Stimulated activated CD8-positive, alpha-beta memory T cell treated with anti-CD3 and anti-CD28 coated beads, Interleukin-7, amount 100 ng/mL, for 4 hours (primary cell): Measurements from ENCODE around the gene MAZ.
"Not testable (repeated sequence)": the region's sequence is repeated elsewhere in the genome, so short reads cannot be mapped to it uniquely, and the experiment has no call there.

Source experiments
- DNase-seq, 2 donors: peaks; one replicate each; pipeline ENCODE4 v3.0.0-alpha.2; 2020; ENCODE audit warnings: low read depth in 2 of 2

MAZ gene

DNA sequence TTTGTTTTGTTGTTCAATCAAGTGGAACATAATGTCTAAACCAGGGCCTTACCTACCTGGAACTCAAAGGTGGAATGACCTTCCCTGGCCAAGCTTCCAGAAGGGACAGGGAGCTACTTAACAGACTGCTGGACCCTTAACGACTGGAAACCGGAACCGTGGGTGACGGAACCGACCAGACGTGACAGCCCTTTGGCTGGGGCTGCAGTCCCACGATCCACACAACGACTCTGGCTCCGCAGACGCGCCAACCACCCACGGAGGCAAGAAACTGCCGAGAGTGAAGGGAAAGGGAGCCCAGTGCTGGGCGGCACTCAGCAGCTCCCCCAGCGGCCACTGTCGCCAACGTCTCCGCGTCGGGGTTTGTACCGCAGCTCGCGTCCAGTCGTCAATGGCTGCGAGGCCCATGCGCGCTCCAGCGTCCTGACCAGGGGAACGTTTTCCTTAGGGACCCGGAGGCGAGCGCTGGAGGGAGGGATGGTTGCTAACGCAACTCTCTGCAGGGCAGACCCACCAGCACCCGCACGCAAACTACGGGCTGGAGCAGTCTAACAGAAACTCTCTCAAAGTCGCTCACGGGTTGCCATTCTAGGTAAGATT, 21.3 kb upstream of the MAZ start:
- peak; percentile 43 to 64 for DNase-seq

DNA sequence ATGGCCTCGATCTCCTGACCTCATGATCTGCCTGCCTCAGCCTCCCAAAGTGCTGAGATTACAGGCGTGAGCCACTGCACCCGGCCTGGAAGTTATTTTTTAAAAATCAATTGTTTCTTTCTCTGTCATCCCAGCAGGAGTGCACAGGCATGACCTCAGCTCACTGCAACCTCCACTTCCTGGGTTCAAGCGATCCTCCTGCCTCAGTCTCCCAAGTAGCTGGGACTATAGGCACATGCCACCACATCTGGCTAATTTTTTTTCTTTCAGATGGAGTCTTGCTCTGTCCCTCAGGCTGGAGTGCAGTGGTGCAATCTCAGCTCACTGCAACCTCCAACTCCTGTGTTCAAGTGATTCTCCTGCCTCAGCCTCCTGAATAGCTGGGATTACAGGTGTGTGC, 19.2 kb upstream of the MAZ start:
- not testable (repeated sequence) for DNase-seq

DNA sequence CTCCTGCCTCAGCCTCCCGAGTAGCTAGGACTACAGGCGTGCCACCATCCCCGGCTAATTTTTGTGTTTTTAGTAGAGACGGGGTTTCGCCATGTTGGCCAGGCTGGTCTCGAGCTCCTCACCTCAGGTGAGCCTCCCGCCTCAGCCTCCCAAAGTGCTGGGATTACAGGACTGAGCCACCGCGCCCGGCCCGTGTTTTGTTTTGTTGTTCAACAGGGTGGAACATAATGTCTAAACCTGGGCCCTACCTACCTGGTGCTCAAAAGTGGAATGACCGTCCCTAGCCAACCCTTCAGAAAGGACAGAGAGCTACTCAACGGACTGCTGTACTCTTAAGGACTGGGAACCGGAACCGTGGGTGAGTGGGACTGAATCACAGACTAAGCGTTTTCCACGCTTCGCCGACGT, 16.6 kb upstream of the MAZ start:
- no peak for DNase-seq

DNA sequence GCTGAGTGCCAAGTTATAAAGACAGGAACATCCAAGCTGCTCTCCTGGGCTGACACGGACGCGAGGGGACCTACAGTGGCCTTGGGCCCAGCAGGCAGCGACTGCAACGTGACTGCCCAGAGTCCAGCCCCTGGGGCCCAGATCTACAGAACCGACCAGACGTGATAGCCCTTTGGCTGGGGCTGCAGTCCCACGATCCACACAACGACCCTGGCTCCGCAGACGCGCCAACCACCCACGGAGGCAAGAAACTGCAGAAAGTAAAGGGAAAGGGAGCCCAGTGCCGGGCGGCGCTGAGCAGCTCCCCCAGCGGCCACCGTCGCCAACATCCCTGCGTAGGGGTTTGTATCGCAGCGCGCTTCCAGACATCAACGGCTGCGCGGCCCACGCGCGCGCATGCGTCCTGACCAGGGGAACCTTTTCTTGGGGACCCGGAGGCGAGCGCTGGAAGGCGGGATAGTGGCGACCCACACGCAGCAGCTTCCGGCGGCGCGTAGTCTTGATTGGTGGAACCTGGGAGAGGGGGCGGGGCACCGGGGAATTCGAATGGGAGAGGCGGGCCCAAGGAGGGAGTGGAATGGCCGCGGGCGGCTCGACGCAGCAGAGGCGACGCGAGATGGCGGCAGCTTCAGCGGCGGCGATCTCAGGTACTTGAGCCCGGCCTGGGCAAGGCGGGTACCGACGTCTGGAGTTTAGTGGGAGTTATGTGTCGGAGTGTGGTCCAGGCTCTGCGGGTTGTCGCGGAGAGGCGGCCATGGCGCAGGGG, 16.0 kb upstream of the MAZ start, which contains the start of gene KIF22:
Gene KIF22, plus strand, starts transcription at position 569 of the 766 bp plus-strand sequence. Its CDS starts 9 bp downstream, at position 578.
- peak; percentile 99 to 100 for DNase-seq

DNA sequence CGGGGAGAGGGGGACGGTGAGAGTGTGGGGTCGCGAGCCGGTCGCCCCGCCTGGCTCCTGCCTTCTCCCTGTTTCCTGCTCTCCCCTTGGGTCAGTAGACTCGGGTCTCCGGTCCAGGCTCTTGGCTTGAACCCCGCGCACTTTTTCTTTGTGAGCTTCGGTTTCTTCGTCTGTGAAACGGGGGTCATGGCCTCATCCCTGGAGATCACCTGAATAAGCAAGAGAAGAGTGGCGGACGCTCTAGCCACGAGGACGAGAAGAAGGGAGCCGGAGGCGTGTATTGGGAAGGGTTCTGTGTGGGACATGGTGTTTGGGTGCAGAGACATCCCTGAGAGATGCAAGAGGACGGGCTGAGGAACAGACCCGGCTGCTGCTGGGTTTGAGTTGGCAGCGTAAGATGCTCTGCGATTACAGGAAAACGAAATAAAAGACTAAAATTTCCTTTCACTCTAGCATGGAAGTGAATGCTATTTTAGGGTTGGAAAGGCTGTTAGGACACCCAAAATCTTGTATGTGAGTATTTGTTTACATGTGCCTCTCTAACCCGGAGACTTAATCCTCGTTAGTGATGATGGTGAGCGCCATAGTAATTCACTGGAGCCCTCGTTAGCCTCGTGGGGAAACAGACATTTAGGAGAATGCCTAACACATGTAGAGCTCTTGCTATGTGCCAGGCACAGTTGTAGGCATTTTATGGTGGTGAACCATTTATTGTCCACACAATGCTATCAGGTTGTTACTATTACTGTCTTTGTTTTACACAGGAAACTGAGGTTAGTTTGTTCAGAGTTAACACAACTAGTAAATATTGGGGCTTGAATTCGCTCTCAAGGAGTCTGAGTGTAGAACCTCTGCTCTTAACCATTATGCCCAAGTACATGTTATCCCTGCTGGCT, 15.1 kb upstream of the MAZ start:
- no peak for DNase-seq

DNA sequence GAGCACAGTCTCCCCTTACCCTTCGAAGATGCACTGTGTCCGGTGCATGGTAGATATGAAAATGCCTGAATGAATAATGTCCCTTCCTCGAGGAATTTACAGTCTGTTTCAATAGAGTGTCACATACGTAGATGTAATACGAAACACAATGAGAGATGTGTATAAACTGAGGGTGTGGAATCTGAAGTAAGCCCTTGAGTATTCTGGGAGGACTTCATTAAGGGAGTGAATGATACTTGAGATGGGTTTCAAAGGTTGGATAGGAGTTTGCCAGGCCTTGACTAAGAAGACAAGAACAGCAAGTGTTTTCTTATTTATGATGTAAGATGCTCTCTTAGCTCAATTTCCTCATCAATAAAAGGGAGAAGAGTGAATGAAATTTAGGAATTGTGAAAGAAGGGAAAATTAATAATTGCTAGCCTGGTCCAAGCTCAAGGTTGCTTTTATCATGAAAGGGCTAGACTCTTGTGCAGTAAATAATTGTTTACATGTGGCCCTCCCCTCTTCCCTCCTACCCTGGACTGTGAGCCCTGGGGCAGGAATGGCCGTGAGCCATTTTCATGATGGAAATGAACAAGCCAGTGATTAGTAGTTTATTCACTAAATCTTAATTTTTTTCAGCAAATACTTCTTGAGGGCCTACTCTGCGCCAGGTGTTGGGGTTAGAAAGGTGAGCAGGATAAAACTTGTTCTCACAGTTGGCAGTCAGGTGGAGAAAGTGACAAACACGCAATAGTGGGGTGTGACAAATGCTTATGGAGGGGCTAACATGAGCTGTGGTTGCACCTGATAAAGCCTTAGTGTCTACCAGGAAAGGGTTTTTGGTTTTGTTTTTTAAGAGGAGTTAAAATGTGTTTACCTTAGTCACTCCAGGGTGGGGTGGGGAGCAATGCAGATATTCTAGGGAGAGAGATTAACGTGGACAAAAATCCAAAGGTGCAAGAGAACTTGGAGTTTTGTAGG, 14.2 kb upstream of the MAZ start:
- DNase-seq = no peak

DNA sequence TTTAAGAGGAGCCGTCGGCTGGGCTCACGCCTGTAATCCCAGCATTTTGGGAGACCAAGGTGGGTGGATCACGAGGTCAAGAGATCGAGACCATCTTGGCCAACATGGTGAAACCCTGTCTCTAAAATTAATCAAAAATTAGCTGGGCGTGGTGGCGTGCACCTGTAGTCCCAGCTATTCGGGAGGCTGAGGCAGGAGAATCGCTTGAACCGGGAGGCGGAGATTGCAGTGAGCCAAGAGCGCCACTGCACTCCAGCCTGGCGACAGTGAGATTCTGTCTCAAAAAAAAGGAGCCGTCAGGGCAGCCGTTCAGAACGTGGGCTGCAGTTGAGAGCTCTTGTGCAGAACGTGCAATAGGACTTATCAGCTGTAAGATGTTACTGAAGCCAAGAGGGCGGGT, 13.2 kb upstream of the MAZ start:
- DNase-seq = not testable (repeated sequence)

DNA sequence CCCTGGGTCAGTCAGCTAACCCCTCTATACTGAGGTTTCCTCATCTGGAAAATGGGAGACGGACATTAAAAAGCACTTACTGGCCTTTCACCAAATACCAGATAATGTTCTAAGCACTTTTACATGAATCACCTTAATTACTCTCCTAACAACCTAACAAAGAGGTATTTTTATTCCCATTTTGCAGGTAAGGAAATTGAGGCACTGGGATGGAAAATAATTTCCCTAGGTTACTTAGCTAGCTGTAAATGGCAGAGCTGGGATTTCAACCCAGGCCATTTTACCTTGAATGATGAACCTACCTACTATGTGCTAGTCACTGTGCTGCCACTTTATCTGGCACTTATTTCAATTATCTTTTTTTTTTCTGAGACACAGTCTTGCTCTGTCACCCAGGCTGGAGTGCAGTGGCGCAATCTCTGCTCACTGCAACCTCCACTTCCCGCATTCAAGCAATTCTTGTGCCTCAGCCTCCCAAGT, 12.1 kb upstream of the MAZ start:
- no peak for DNase-seq

DNA sequence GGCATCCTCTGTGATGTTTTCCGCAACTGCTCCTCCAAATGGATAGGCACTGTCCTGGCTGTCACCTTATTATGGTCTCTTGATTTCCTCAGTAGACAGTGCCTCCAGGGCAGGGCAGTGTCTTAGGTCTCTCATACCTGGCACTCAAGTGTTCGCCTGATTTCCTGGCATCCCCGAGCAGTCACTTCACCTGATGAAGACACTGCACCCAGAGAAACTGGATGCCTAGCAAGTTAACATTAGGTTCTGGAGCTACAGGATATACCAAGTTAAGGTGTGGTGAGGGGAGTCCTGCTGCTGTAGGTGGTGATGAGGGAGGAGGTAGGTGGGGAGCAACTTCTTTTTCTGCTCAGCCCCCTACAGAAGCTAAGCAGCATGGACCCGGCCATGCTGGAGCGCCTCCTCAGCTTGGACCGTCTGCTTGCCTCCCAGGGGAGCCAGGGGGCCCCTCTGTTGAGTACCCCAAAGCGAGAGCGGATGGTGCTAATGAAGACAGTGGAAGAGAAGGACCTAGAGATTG, 3.9 kb upstream of the MAZ start:
- no peak for DNase-seq

DNA sequence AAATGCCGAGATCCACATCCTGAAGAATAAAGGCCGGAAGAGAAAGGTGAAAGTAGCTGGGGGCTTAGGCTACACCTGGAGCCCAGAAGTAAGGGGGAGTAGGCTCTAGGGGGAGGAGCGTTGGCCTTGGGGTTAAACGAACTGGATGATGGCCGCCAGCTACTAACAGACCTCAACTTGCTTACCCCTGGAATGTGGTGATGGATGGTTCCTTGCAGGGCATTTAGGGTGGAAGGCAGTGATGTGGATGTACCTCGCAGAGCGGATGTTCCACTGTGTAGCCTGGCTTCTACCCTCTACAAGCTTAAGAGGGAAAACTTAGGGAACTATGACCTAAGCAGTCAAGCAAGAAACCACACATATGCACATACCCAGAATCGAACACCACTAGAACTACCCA, 2.3 kb upstream of the MAZ start:
- no peak for DNase-seq

DNA sequence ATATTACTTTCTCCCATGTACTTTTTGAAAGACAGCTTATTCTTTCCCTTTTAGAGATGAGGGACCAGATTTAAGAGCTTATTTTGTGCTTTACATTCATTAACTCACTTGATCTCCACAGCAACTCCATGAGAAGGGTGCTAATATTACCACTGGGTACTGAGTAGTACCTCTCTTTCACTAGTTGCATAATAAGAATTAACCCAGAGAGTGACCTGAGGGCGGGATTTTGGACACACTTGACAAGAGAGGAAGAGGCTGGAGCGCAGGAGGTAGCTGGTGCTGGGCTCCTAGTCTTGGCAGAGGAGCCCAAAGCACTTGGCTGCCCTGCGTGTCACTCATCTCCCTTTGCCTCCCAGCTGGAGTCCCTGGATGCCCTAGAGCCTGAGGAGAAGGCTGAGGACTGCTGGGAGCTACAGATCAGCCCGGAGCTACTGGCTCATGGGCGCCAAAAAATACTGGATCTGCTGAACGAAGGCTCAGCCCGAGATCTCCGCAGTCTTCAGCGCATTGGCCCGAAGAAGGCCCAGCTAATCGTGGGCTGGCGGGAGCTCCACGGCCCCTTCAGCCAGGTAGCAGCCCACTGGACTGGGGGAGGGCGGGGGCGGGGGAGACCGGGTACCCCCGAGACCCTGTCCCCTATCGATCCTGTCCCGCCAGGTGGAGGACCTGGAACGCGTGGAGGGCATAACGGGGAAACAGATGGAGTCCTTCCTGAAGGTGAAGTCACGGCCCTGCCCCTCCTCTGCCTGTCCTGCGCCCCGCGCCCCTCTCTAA, 1.7 kb upstream of the MAZ start:
- no peak for DNase-seq

DNA sequence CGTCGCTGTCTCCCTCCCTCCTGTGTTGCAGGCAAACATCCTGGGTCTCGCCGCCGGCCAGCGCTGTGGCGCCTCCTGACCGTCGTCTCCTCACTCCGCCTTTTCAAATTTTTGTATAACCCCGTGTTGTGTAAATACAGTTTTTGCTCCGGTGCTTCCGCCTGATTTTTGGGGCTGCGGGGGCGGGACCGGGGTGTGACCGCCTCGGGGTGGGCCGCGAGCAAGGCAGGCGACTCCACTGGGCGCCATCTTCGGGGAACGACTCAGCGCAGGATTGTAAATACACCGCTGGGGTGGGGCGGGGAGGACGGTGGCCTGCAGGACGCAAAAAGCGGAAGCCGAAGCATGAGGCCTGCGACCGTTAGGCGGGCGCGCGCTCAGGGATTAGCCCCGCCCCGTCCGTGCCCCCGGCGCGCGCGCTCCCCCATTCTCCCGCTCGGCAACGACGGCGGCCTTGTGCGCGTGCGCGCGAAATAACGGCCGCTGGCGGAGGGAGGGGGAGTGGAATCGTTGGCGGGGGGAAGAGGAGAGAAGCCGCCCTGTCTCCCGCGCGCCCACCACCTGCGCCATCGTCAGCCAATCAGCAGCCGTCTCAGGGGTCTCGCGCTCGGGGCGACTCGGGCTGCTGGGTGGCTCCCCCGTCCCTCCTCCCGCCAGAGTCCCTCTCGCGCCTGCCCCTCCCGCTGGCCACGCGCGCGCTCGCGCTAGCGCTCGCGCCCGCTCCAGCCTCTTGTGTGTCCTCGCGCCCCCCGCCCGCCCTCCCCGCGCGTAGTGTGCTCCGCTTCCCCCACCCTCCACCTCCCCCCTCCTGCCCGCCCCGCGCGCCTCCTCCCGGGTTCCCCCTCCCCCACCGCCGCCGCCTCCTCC, 864 bp upstream of the MAZ start:
- DNase-seq = peak; percentile 97

DNA sequence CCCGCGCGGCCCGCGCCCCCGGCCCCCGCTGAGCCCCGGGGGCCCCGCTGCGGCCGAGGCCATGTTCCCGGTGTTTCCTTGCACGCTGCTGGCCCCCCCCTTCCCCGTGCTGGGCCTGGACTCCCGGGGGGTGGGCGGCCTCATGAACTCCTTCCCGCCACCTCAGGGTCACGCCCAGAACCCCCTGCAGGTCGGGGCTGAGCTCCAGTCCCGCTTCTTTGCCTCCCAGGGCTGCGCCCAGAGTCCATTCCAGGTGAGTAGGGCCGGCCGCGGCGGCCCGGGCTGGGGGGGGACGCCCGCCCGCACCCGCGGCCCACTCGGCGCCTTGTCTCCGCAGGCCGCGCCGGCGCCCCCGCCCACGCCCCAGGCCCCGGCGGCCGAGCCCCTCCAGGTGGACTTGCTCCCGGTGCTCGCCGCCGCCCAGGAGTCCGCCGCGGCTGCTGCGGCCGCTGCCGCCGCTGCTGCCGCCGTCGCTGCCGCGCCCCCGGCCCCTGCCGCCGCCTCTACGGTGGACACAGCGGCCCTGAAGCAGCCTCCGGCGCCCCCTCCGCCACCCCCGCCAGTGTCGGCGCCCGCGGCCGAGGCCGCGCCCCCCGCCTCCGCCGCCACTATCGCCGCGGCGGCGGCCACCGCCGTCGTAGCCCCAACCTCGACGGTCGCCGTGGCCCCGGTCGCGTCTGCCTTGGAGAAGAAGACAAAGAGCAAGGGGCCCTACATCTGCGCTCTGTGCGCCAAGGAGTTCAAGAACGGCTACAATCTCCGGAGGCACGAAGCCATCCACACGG, 504 bp downstream of the MAZ start:
- DNase-seq = peak in 1 of 2 donors; percentile 51

DNA sequence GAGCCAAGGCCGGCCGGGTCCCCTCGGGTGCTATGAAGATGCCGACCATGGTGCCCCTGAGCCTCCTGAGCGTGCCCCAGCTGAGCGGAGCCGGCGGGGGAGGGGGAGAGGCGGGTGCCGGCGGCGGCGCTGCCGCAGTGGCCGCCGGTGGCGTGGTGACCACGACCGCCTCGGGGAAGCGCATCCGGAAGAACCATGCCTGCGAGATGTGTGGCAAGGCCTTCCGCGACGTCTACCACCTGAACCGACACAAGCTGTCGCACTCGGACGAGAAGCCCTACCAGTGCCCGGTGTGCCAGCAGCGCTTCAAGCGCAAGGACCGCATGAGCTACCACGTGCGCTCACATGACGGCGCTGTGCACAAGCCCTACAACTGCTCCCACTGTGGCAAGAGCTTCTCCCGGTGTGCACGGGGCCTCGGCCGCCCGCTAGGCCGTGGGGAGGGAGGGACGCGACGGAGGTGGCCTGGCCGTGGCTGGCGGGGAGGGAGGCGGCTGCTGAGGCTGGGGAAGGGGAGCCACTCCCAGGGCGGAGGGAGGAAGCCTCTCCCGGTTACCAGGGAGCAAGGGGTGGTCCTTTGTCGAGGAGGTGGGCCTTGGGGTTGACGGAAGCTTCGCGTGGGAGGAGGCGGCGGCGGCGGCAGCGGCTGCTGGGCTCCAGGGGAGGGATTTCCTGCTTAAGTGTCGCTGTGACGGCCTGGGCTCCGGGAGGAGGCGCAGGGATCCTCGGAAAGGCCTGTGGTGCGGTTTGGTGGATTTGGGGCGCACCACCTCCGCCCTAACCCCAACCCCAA, 1.3 kb downstream of the MAZ start:
- DNase-seq = peak; percentile 87 to 88

DNA sequence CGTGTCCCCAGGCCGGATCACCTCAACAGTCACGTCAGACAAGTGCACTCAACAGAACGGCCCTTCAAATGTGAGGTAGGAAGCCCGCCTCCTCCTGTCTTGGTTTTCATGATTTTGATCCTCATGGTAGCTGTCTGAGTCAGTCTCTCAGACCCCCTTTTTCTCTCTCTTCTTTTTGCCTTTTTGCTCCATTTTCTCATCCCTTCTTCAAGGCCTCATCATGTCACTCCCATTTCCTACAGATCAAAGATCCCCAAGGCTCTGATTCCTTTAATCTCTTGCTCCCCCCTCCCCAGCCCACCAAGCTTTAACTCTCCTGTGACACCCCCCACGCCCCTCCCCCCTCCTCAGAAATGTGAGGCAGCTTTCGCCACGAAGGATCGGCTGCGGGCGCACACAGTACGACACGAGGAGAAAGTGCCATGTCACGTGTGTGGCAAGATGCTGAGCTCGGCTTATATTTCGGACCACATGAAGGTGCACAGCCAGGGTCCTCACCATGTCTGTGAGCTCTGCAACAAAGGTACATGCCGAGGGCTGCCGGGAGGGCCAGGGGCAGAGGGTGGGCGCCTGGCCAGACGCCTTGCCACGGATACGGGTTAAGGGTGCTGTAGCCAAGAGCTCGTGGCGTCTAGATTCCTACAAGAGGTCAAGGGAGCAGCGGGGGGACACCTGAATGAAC, 2.0 kb downstream of the MAZ start:
- DNase-seq = no peak

DNA sequence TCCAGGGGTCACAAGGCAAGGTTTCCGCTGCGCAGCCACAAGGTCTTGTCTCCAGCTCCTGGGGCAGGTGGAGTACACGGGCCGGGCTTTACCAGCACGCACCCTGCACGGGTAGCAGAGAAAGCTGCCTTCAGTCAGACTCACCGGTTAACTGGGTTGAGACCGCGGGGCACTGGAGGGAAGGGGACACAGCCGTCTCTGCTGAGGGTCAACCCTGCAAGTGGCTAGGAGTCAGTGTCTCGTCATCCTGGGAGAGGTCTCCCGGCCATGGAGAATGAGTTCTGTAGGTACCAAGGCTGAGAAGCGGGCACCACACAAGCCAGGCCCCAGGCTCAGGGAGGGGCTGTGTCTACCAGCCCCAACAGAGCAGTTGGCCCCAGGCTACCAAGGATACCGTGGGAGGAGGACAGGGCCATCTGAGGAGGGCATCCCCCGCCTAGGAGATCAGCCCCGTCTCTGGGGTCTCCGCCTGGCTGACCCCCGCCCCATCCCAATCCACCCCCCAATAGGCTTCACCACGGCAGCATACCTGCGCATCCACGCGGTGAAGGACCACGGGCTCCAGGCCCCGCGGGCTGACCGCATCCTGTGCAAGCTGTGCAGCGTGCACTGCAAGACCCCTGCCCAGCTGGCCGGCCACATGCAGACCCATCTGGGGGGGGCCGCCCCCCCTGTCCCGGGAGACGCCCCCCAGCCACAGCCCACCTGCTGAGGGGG, 2.9 kb downstream of the MAZ start:
- no peak for DNase-seq
